ENCODE measurements around the gene STIP1.

- no peak for TF ChIP-seq CTCF (IDR thresholded peaks at IDR 0.05; ENCODE audit: borderline replicate concordance, extremely low read depth, low read length, poor library complexity, severe bottlenecking)
- no peak for TF ChIP-seq EZH2 (IDR thresholded peaks at IDR 0.05; ENCODE audit: borderline replicate concordance, low read depth, low read length, severe bottlenecking)
Measured at GRCh38 chr11:64239662-64240434, 53.9 kb downstream of the STIP1 start.

Measured in DND-41 (cell line).